ENCODE results near the gene SOX1.

- TF ChIP-seq EZH2 (optimal IDR thresholded peaks at IDR 0.05; ENCODE audit: low read depth, low read length) (no peak), CTCF (IDR thresholded peaks at IDR 0.05; ENCODE audit: low read length) (no peak), EZH2phosphoT487 (IDR thresholded peaks at IDR 0.05; ENCODE audit: low read length) (no peak)
These were observed 37.8 kb upstream of the SOX1 start for GRCh38 chr13:112029143-112029542.
